Upper lobe of left lung (tissue), 4 donors: ENCODE data around the gene RFT1.

Experiments
- EP300 ChIP-seq, 4 donors: sonication (generic); formaldehyde crosslinking; IDR thresholded peaks; one replicate each; pipeline ENCODE4 v1.5.1; 2017; ENCODE audit warnings: antibody characterized with exemption in 4 of 4, control low read depth in 2 of 4
- POLR2A ChIP-seq, 4 donors: fragments of 450-650 bp; IDR thresholded peaks; one replicate each; pipeline ENCODE4 v1.5.1; 2016 to 2017; ENCODE audit warnings: antibody characterized with exemption in 4 of 4, mild to moderate bottlenecking in 2 of 4
- POLR2AphosphoS5 ChIP-seq, 2 donors: sonication (generic); formaldehyde crosslinking; IDR thresholded peaks; one replicate each; pipeline ENCODE4 v1.5.1; 2017; ENCODE audit warnings: antibody characterized with exemption in 2 of 2
- TF ChIP-seq, protein P1 (sequence below), 6 experiments: fragments of 450-650 bp in 4 of 6; fragments of 200-600 bp in 2 of 6; sonication (generic) in 2 of 6; IDR thresholded peaks; one replicate each; pipeline ENCODE4 v1.5.1; 2016 to 2019; ENCODE audit warnings: antibody characterized with exemption in 6 of 6

DNA sequence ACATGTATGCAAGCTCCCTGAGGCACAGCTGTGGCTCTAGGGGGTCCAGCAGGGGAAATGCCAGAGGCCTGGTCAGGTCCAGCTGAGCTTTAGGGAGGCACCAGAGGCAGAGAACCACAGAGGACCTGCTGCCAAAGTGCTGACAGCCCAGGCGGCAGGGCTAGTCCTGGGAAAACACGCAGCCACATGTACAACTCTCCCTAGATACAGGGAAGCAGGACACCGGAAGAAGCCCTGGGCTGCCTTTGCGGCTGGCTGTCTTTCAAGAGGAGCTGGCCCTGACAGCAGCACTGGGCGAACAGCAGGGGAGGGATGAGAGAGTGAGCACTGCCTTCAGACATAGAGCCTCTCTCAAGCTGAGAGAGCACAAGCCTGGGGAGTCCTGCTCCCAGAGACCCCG, 40.7 kb downstream of the RFT1 start:
- TF ChIP-seq POLR2A (IDR thresholded peaks at IDR 0.05) (no peak), EP300 (IDR thresholded peaks at IDR 0.05) (no peak), POLR2AphosphoS5 (IDR thresholded peaks at IDR 0.05) (no peak)
- TF ChIP-seq, protein P1, sequence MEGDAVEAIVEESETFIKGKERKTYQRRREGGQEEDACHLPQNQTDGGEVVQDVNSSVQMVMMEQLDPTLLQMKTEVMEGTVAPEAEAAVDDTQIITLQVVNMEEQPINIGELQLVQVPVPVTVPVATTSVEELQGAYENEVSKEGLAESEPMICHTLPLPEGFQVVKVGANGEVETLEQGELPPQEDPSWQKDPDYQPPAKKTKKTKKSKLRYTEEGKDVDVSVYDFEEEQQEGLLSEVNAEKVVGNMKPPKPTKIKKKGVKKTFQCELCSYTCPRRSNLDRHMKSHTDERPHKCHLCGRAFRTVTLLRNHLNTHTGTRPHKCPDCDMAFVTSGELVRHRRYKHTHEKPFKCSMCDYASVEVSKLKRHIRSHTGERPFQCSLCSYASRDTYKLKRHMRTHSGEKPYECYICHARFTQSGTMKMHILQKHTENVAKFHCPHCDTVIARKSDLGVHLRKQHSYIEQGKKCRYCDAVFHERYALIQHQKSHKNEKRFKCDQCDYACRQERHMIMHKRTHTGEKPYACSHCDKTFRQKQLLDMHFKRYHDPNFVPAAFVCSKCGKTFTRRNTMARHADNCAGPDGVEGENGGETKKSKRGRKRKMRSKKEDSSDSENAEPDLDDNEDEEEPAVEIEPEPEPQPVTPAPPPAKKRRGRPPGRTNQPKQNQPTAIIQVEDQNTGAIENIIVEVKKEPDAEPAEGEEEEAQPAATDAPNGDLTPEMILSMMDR (IDR thresholded peaks at IDR 0.05): no peak
